ENCODE measurements around the gene FPGS.
A peak's percentile ranks its signal among the peaks of the same experiment; 100 is the strongest.
"Not testable (repeated sequence)": the region's sequence is repeated elsewhere in the genome, so short reads cannot be mapped to it uniquely, and the experiment has no call there.

The FPGS gene

DNA sequence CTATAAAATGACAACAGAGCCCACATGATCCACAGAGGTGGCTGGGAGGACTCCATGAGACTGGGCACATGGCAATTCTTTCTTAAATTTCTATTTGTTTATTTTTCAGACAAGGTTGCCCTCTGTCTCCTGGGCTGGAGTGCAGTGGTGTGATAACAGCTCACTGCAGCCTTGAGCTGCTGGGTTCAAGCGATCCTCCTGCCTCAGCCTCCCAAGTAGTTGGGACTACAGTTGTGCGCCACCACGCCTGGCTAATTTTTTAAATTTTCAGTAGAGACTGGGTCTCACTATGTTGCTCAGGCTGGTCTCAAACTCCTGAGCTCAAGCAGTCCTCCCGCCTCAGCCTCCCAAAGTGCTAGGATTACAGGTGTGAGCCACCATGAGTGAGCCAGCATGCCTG lies 42.9 kb downstream of the FPGS start:
- DNase-seq, result not testable (repeated sequence)

DNA sequence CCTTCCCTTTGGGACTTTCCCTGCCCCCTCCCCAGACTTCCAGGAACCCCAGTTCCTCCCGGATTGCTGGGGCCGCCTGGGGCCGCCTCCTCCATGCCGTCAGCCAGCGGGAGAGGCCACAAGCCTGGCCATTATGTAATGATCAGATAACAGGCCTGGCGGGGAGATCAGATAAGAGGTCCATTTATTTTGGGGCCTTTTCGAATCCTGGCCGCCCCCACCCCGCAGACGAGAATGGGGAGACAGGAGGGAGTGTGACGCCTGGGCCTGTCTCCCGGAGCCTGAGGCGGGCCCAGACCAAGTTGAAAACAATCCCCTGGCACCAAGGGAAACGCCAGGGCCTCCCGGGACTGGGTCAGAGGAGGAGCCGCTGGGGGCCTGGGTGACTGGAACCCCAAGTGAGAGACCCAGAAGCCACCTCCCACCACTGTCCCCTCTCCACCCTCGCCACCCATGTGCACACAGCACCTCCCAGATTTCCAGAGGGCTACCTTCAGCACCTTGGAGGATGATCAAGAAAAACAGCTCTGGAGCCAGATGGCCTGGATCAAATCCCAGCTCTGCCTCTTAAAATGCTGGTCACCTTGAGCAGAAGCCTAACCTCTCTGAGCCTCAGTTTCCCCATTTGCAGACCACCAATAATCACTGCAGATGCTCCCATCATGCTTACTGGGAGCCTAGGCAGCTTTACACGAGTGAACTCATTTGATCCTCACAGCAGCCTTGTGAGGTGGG lies 43.9 kb downstream of the FPGS start:
- no peak for DNase-seq

DNA sequence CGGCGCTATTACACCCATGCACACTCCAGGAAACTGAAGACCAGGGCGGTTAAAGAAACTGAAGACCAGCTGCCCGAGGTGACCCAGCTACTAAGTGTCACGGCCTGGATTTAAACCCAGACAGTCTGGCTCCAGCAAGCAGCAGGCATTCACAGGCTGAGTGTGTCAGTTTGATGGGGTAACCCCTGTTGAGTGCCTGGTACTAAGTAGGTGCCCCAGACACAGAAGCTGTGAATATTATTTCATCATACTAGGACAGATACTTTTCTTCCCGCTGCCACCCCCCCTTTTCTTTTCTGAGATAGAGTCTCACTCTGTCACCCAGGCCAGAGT lies 44.5 kb downstream of the FPGS start:
- DNase-seq, result no peak

DNA sequence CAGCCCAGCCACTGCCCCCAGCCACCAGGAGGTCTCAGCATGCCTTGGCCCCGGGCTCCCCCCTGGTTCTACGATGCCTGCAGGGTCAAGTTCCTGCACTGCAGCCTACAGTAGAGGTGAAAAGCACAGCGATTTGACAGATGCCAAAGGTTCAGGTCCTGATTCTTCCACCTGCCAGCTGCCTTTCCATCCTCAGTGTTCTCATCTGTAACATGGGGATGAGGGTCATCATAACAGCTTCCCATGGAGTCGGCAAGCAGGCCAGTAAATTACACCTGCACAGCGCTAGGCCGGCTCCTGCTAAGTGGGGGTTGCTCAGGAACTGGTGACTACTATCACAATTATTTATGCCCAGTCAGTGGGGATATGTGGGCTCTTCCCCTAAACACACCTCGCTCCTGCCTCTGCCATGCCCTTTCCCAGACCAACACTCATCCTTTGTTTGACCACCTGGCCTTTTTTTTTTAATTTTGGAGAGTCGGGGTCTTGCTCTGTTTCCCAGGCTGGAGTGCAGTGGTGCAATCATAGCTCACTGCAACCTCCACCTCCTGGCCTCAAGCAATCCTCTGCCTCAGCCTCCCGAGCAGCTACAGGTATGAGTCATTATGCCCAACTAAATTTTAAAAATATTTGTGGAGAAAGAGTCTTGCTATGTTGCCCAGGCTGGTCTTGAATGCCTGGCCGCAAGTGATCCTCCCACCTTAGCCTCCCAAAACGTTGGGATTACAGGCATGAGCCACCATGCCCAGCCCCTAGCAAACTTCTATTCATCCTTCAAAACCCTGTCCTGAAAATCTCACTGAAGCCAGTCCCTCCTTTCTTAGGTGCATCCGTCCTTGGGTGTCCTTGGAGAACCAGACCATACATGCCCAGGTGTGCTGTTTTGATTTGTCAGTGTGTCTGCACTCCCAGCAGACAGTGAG lies 45.4 kb downstream of the FPGS start:
- DNase-seq, result no peak

DNA sequence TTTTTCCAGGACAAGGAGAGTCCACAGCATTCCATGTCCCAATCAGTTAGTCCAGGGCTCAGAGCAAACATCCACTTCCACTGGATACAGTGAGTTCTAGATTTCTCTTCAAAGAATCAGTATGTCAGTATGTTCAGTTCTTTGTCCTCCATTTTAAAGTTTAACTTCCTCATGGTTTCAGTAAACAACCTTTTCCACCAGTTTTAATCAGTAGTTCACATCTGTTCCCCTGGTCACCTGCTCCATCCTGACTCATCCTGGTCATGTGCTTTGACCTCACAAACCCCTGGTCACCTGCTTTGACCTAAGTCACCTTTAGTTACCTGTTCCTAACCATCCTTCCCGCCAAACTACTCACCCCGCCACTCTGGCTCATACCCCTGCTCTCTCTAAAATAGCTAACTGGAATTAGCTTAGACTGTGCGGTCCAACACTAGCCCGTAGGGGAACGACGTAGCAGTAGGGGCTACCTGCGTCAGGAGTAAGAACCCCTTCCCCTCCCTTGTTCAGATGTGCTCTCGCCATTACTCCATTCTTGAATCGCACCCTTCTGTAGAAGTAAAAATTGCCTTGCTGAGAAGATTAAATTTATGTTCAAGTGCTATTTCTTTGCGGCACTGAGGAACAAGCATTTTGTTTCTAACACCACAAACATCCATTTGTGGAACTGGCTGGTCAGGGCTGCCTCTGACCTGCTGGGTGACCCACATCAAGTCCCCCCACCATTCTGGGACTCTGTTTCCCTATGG lies 46.2 kb downstream of the FPGS start:
- DNase-seq, result no peak

DNA sequence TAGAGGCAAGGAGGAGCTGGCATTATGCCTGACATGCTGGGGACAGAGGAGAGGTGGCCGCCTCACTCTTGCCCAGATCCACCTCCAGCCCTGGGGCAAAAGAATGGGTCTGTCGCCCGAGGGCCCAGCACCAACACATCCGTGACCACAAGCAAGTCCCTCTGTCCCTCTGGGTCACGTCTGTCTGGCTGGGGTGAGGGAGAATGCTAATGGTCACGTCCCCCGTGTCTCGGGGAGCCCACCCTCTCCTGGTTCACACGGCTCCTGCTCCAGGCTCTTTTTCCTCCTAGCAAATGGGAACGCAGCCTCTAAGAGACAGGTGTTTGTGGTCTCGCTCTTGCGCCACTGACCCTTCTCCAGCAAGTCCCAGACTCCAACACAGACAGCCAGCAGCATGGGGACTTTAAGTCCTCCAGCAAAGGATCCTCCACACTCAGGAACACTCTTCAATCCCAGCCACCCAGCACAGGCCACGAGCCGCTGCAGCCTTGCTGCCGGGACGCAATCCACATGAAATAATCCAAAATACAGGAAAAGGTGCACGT lies 47.7 kb downstream of the FPGS start:
- DNase-seq, result no peak

DNA sequence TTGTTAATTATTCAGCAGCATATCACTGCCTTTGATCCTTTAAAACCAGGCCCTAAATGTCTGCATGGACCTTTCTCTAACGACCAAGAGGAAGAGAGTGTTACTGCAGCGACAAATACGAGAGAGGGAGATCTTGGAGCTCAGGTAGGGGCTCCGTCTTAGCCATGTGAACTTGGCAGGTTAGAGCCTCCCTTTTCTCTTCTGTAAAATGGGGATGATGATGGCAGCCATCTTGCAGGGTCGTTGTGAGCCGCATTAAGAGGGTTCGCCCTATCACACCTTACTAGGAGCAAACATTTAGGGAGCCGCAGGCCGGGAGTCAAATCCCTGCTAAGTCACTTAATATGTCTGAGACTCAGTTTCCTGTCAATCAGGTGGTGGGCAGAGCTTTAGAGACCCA lies 50.1 kb downstream of the FPGS start:
- DNase-seq, result no peak

DNA sequence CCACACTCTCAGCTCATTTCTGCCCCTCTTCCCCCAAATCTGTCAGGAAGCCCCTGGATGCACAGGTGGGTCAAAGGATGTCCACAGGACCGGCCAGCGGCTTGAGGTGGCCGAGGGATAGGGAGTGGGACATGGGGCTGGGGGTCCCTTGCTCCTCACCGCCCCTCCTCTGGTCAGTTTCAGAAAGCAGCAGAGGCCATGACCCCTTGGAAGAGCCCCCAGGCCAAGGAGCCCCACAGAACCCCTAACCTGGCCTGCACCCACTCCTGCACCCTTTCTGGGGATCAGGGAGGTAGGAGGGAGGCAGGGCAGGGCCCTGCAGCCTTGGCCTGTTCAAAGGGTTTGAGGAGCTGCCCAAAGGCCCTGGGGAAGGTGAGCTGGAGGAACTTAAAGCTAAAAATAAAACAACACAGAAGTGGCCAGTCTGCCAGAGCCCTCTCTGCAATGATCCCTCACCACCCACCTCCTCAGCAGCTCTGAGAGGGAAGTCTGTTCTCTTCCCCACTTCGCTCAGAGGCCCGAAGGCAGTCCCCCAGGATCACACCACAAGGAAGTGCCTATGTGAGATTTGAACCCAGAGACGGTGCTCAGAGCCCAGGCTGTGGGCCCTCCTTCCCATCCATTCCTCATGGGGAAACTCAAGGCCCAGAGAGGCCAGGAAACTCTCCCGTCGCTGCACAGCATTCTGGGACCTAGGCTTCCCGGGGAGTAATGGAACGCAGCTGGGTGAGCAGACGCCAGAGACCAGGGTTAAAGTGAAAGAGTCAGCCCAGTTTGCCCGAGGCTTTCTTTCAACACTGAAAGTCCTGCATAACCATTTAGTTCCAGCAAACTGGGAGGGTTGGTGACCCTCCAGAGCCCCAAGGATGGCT lies 50.9 kb downstream of the FPGS start:
- no peak for DNase-seq

DNA sequence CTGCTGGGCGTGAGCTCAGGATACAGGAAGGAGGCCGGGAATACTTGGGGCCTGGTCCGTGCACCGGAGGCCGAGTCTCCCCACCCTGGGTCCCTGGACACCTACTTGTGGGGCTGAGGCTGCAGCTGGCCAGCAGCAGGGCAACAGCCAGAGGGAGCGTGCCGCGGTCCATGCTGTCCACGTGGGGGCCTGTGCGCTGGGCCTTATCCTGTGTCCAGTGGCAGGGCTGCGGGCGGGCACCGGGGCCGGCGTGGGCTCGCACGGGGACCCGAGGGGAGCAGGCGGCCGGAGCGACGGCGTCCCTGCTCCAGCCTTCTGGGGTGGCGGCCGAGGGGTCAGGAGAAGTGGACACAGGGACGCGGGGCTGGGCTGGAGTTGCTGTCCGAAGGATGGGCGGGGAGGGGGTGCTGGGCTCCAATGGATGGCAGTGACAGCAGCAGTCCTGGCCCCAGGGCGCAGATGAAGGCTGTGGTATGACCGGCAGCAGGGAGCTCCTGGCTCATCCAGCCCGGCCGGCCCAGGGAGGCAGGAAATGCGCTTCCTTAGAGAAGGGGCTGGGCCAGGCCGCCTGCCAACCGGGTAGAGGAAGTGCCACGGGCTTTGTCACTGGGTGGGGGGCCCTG lies 51.6 kb downstream of the FPGS start, which contains the start of gene ENG:
TSS of gene ENG (minus strand) at position 475 of the 623 bp plus-strand sequence. CDS start at position 172, 303 bp downstream.
- no peak for DNase-seq

DNA sequence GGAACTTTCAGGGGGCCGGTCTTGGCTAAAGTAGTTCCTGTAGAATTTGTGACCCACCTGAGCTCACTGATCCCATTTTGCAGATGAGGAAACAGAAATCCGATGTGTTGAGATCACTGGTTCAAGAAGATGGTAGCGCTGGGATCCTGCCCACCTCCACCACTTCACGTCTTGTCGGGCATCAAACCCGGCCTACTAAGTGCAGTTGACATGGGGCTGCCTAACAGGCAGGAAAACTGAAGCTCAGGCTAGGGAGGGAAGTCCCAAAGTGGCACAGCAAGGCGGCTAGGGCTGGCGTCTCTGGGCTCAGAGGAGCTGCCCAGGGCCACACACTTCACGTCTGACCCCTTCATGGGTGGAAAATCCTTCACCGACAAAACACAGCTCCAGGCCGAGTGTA lies 52.3 kb downstream of the FPGS start:
- DNase-seq, result no peak

DNA sequence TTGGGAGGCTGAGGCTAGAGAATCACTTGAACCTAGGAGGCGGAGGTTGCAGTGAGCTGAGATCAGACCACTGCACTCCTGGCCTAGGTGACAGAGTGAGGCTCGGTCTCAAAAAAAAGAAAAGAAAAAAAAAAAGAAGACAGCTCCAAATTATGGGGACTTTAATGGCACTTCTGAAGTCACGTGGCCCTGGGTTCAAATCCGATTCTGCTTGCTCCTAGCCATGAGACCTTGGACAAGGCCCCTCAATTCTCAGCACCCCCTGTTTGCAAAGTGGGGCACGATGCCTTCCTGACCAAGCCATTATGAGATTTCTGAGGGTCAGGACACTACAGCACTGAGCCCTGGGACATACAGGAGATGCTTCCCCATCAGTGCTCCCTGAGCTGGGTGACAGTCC lies 52.8 kb downstream of the FPGS start:
- no peak for DNase-seq

DNA sequence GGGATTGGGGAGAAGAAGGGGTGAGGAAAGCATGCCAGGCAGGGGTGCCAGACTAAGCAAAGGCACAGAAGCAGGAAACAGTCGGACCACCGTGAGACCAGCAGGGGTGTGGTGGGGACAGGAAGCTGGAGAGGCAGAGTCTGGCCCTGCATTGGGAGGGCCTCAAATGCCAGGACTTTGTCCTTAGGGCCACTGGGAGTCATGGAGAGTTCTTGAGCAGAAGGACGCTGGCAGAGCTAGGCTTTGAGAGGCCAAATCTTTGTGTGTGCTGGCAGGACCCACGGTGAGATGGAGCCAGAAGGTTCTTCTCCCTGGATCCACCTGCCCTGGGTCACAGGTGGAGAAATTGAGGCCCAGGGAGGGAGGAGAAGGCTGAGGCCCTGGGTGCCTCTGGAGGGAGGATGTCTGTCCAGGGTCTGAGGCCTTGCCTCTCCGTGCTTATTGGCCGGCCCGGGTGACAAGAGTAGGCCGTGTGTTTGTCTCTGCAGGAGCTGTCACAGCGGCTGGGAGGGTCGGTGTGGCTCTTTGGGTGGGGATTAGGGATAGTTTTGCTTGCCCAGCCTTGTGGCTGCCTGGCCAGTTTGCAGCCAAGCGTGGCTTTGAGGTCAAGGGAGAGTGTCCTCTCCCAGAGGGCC lies 53.5 kb downstream of the FPGS start:
- no peak for DNase-seq

DNA sequence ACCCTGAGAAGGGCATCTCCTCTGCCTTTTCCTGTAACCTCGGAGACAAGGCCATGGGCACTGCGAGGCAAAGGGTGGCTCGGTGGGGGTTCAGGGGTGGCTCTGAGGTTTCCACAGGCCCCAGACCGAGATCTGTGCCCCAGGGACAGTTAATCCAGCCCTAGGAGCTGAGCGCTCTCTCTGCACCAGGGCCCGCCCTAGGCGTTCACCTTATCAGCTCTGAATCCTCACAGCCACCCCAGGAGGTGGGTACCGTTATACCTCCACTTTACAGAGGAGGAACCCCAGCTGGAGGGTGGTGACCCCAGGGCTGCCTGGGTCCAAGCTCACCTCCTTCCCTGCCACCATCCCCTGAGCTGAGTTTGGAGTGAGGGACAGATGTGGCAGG lies 54.0 kb downstream of the FPGS start:
- no peak for DNase-seq

DNA sequence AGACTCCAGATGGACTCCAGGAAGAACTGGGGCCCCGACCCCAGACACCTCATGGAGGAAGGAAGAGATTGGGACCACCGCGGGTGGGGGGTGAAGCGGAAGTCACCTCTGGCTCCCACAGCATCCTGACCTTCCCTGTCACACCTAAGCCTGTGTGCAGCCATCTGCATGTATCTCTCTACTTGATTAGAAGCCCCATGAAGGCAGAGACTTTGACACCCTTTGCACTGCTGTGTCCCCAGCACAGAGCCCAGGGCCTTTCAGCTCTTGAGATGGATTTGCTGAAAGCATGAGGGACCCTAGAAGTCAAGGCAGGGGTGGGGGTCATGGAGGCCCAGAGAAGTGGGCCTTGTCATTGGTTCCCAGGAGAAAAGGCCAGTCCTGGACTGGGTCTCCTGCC lies 54.6 kb downstream of the FPGS start:
- DNase-seq, result no peak

DNA sequence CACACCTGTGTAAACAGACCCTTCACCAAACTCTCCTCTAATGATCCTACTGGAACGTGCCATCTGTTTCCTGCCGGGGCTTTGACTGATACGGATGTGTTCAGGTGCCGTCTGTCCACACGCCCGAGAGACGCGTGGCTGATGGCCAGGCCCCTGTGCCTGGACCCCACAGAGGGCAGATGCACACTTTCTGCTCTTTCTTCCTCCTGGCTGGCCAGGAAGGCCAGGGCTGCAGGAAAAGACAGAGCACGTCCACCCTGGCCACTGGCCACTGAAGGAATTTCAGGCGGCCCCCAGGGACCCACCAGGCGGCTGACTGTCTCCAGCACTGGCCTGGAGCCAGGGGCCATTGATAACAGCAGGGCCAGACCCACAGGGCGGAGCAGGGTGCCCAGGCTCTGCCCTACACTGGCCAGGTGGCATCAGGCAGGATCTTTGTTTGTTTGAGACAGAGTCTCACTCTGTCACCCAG lies 55.4 kb downstream of the FPGS start:
- DNase-seq, result no peak

DNA sequence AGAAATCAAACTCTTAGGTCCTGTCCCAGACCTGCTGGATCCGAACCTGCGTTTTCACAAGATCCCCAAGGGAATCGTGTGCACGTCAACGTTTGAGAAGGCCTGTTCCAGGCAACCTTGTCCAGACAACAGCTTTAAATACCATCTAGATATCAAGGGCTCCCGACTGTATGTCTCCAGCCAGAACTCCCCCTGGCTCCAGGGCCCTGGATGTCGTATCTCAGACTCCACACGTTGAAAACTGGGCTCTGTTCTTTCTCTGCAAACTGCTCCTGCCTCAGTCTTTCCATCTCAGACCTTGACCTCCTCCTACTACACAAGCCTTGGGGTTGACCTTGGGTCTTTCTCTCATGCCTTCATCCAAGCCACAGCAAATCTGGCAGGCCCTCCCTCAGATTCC lies 57.6 kb downstream of the FPGS start:
- no peak for DNase-seq

DNA sequence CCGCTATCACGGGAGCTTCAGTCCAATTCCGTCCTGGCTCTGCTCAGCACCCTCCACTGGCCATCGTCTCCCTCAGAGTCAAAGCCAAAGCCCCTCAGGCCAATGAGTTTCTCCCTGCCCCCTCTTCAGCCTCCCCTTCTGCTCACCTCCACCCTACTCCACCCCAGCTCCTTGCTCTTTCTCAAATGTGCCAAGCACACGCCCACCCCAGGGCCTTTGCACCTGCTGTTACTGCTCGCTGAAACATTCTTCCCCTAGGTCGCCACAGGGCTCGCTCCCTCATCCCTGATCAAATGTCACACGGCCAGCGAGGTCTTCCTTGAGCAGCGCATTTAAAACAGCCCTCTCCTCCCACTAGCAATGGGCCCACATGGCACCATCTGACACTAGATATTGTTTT lies 58.1 kb downstream of the FPGS start:
- DNase-seq, result no peak

DNA sequence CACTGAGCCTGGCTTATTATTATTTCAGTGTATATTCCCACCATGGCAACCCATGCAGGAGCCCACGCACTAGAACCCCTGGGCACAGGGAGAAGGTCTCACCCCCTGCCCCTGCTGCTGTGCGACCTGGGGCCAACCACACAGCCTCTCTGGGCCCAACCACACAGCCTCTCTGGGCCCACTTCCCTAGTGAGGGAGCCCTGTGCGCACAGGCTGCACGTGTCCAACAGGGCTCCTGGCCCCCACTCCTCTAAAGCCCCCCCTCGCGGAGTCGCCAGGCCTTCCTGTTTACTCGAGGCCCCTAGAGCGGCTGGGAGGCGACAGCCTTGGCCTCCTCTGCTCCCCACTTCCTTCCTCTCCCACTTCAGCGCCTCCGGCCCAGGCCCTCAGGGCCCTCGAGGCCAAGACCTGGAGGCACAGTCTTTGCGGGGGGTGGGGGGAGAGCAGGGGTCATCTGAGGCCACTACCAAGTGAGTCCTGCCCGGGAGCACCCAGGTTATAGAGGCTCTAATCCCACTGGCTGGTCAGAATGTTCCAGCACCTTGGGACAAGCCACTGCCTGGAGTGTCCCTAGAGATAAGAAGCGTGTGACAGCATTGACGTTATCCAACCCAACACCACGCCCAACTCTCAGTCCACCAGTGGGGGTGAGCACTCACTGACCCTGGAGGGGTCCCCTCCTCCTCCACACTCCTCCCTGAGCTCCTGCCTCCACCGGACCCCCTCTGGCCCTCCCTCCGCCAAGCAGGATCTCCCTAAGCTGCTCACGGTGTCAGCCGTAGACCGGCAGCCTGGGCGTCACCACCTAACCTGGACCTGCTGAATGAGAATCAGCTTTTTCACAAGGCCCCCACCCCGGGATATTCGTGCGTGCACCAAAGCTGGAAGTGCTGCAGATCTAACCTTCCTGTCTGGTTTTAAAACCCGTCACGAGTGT lies 59.7 kb downstream of the FPGS start:
- DNase-seq, result peak; percentile 16

DNA sequence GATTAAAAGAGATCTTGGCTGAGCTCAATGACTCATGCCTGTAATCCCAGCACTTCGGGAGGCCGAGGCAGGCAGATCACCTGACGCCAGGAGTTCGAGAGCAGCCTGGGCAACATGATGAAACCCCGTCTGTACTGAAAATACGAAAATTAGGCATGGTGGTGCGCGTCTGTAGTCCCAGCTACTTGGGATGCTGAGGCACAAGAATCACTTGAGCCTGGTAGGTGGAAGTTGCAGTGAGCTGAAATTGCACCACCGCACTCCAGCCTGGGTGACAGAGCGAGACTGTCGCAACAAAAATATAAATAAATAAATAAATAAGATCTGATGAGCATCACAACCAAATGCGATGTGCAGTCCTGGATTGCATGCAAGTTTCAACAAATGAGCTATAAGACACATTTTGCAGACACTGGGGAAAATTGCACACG lies 60.5 kb downstream of the FPGS start:
- no peak for DNase-seq
